ENCODE results near the gene TUFT1.

GRCh38 chr1:151508833-151509232, 31.3 kb upstream of the TUFT1 start:
- TF ChIP-seq POLR2A (IDR thresholded peaks at IDR 0.05; ENCODE audit: low read depth, low read length) (no peak), POLR2AphosphoS5 (IDR thresholded peaks at IDR 0.05; ENCODE audit: low read depth, low read length) (no peak), TAF1 (IDR thresholded peaks at IDR 0.05; ENCODE audit: borderline replicate concordance, low read depth, low read length) (no peak)

Data from GM12892 (cell line).